K562 (cell line): ENCODE results near the gene PLK1. TPM values are rescaled to one million over a fixed set of nuclear protein-coding genes. Genes with fewer than 3 reads are reported as not detected.

ENCODE experiments used
- BRF1 ChIP-seq: IDR thresholded peaks from 3 replicates; pipeline ENCODE4 v1.6.1; 2011; ENCODE audit warnings: borderline replicate concordance, mild to moderate bottlenecking; ENCODE audit not compliant: insufficient read length; ENCODE audit errors: extremely low read depth
- CHCHD3 ChIP-seq: fragments of 250-450 bp; sonication (Bioruptor Pico); IDR thresholded peaks from 2 replicates; pipeline ENCODE4 v2.1.2; 2022; ENCODE audit warnings: mild to moderate bottlenecking
- FIP1L1 ChIP-seq: fragments of 200-400 bp; formaldehyde crosslinking; IDR thresholded peaks from 2 replicates; pipeline ENCODE4 v1.6.1; 2018; ENCODE audit warnings: mild to moderate bottlenecking, low read depth, low read length; ENCODE audit not compliant: poor library complexity, severe bottlenecking
- HIVEP1 ChIP-seq: fragments of 250-450 bp; sonication (Bioruptor Pico); IDR thresholded peaks from 2 replicates; pipeline ENCODE4 v1.4.0; 2020; ENCODE audit warnings: mild to moderate bottlenecking
- IFI16 ChIP-seq: fragments of 250-450 bp; sonication (Bioruptor Pico); IDR thresholded peaks from 2 replicates; pipeline ENCODE4 v2.1.2; 2022; ENCODE audit warnings: mild to moderate bottlenecking, inconsistent platforms
- NEUROD1 ChIP-seq: fragments of 150-350 bp; IDR thresholded peaks from 2 replicates; pipeline ENCODE4 v1.6.1; 2014; ENCODE audit warnings: borderline replicate concordance, low read length, low read depth; ENCODE audit not compliant: partially characterized antibody
- NFATC3 ChIP-seq: fragments of 450-650 bp; IDR thresholded peaks from 2 replicates; pipeline ENCODE4 v1.6.1; 2017; ENCODE audit warnings: mild to moderate bottlenecking
- POLR2B ChIP-seq: fragments of 450-650 bp; IDR thresholded peaks from 2 replicates; pipeline ENCODE4 v1.6.1; 2018; ENCODE audit warnings: low read depth; ENCODE audit not compliant: partially characterized antibody
- RBM39 ChIP-seq: fragments of 200-400 bp; formaldehyde crosslinking; optimal IDR thresholded peaks from 2 replicates; pipeline ENCODE3; 2018; ENCODE audit warnings: low read depth, low read length
- SAFB2 ChIP-seq: fragments of 200-400 bp; formaldehyde crosslinking; IDR thresholded peaks from 2 replicates; pipeline ENCODE4 v1.6.1; 2018; ENCODE audit warnings: borderline replicate concordance, low read length, low read depth, moderate library complexity; ENCODE audit not compliant: severe bottlenecking
- SIX5 ChIP-seq, 2 experiments: IDR thresholded peaks; 2 replicates each; pipeline ENCODE4 v1.6.1; 2011; ENCODE audit warnings: low read length in 2 of 2, borderline replicate concordance in 1 of 2, low read depth in 1 of 2, mild to moderate bottlenecking in 1 of 2, moderate library complexity in 1 of 2; ENCODE audit not compliant: insufficient read depth in 1 of 2
- SMARCA5 ChIP-seq: fragments of 450-650 bp; IDR thresholded peaks from 2 replicates; pipeline ENCODE4 v1.6.1; 2016
- SRSF9 ChIP-seq: fragments of 200-400 bp; formaldehyde crosslinking; IDR thresholded peaks from 2 replicates; pipeline ENCODE4 v1.6.1; 2017; ENCODE audit warnings: low read depth, low read length, borderline replicate concordance
- ZBTB17 ChIP-seq: fragments of 450-650 bp; formaldehyde crosslinking; IDR thresholded peaks from 2 replicates; pipeline ENCODE4 v1.4.0; 2020; ENCODE audit warnings: mild to moderate bottlenecking
- ZFX ChIP-seq: sonication (generic); formaldehyde crosslinking; IDR thresholded peaks from 2 replicates; pipeline ENCODE4 v1.8.0; 2022; ENCODE audit warnings: mild to moderate bottlenecking, missing genetic modification reagents, moderate library complexity
- ZNF644 ChIP-seq: fragments of 200-800 bp; sonication (Bioruptor generic); IDR thresholded peaks from 2 replicates; pipeline ENCODE4 v1.6.1; 2016; ENCODE audit warnings: low read depth, missing genetic modification characterization, missing compliant biosample characterization
- ZNF79 ChIP-seq: fragments of 250-450 bp; sonication (Bioruptor Pico); IDR thresholded peaks from 2 replicates; pipeline ENCODE4 v1.4.0; 2020; ENCODE audit warnings: low read depth, mild to moderate bottlenecking, moderate library complexity
- polyA plus RNA-seq, 8 experiments: library from polyadenylated mRNA; depleted of rRNA in 4 of 8; stranded (reverse) in 5 of 8; unstranded in 3 of 8; fragments of >200 nt; fragmentation: Nextera tagmentation in 2 of 8; fragmentation: Illumina TruSeq in 1 of 8; extraction: Ambion mirVana in 2 of 8; extraction: Trizol in 1 of 8; gene quantifications; 2 replicates each; pipeline versions ENCODE4 v1.2.1 to v1.2.3, GENCODE V29; 2011 to 2014; ENCODE audit warnings: inconsistent platforms in 1 of 8, missing spikeins in 1 of 8
- total RNA-seq, 7 experiments: library from RNA; depleted of rRNA in 6 of 7; stranded (reverse); fragments of >200 nt in 6 of 7; fragmentation: Illumina TruSeq in 2 of 7; extraction: Trizol in 2 of 7; gene quantifications; 2 replicates each; pipeline versions ENCODE4 v1.2.1 to v1.2.3, GENCODE V29; 2011 to 2021; ENCODE audit warnings: low replicate concordance in 1 of 7
- TF ChIP-seq, protein P1 (sequence below): fragments of 450-650 bp; formaldehyde crosslinking; IDR thresholded peaks from 2 replicates; pipeline ENCODE4 v1.4.0; 2020; ENCODE audit warnings: mild to moderate bottlenecking, mixed read lengths
- TF ChIP-seq, protein P2 (sequence below): fragments of 450-650 bp; IDR thresholded peaks from 2 replicates; pipeline ENCODE4 v1.7.1; 2018; ENCODE audit warnings: mild to moderate bottlenecking, low read depth; ENCODE audit not compliant: partially characterized antibody
- TF ChIP-seq, protein P3 (sequence below): sonication (generic); formaldehyde crosslinking; IDR thresholded peaks from 2 replicates; pipeline ENCODE4 v1.8.0; 2022; ENCODE audit warnings: mild to moderate bottlenecking, missing genetic modification reagents
- TF ChIP-seq, protein P4 (sequence below): sonication (generic); formaldehyde crosslinking; IDR thresholded peaks from 2 replicates; pipeline ENCODE4 v1.8.0; 2023; ENCODE audit warnings: mild to moderate bottlenecking, missing genetic modification reagents

The PLK1 gene
- total and polyA plus RNA-seq, 9 of the 15 experiments (the other 6 are each of a cell fraction or from before 2014, with no cell fraction given): 13.6 to 212 (median 45.5) TPM

DNA sequence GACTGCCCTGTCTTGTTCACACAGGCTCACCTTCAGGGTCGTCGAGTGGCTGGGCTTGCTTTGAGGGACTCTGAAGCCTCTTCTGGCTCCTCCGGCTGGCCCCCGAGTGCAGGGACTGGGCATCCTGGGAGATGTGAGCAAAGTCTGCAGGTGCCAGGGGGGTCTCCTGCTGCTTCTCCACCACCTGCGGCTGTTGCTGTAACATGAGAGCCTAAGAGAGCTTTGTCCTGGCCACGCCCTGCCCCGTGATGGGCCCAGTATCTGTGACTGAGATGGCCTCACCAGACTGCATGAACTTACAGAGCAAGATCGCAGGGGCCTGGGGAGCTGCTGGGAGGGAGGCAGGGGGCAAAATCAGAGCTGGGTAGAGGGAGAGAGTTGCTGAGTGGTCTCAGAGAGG, 21.8 kb downstream of the PLK1 start (continued):
- TF ChIP-seq SRSF9 (no peak), SMARCA5 (no peak), NEUROD1 (no peak), NFATC3 (peak; percentile 98), FIP1L1 (no peak), SIX5 (IDR thresholded peaks at IDR 0.05; ENCODE audit: borderline replicate concordance in 1 of 2, insufficient read depth in 1 of 2, low read depth in 1 of 2, low read length in 2 of 2) (no peak), ZBTB17 (no peak), POLR2B (no peak), ZNF79 (CRISPR knock-in tag) (no peak), CHCHD3 (CRISPR knock-in tag) (no peak), HIVEP1 (CRISPR knock-in tag) (no peak), BRF1 (no peak), ZFX (CRISPR knock-in tag) (peak; percentile 78), ZNF644 (no peak), SAFB2 (no peak), RBM39 (no peak), IFI16 (CRISPR knock-in tag) (no peak)
- TF ChIP-seq, protein P1, sequence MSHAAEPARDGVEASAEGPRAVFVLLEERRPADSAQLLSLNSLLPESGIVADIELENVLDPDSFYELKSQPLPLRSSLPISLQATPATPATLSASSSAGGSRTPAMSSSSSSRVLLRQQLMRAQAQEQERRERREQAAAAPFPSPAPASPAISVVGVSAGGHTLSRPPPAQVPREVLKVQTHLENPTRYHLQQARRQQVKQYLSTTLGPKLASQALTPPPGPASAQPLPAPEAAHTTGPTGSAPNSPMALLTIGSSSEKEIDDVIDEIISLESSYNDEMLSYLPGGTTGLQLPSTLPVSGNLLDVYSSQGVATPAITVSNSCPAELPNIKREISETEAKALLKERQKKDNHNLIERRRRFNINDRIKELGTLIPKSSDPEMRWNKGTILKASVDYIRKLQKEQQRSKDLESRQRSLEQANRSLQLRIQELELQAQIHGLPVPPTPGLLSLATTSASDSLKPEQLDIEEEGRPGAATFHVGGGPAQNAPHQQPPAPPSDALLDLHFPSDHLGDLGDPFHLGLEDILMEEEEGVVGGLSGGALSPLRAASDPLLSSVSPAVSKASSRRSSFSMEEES: no peak
- TF ChIP-seq, protein P2, sequence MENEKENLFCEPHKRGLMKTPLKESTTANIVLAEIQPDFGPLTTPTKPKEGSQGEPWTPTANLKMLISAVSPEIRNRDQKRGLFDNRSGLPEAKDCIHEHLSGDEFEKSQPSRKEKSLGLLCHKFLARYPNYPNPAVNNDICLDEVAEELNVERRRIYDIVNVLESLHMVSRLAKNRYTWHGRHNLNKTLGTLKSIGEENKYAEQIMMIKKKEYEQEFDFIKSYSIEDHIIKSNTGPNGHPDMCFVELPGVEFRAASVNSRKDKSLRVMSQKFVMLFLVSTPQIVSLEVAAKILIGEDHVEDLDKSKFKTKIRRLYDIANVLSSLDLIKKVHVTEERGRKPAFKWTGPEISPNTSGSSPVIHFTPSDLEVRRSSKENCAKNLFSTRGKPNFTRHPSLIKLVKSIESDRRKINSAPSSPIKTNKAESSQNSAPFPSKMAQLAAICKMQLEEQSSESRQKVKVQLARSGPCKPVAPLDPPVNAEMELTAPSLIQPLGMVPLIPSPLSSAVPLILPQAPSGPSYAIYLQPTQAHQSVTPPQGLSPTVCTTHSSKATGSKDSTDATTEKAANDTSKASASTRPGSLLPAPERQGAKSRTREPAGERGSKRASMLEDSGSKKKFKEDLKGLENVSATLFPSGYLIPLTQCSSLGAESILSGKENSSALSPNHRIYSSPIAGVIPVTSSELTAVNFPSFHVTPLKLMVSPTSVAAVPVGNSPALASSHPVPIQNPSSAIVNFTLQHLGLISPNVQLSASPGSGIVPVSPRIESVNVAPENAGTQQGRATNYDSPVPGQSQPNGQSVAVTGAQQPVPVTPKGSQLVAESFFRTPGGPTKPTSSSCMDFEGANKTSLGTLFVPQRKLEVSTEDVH: no peak
- TF ChIP-seq, protein P3, sequence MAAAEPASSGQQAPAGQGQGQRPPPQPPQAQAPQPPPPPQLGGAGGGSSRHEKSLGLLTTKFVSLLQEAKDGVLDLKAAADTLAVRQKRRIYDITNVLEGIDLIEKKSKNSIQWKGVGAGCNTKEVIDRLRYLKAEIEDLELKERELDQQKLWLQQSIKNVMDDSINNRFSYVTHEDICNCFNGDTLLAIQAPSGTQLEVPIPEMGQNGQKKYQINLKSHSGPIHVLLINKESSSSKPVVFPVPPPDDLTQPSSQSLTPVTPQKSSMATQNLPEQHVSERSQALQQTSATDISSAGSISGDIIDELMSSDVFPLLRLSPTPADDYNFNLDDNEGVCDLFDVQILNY (CRISPR knock-in tag): no peak
- TF ChIP-seq, protein P4, sequence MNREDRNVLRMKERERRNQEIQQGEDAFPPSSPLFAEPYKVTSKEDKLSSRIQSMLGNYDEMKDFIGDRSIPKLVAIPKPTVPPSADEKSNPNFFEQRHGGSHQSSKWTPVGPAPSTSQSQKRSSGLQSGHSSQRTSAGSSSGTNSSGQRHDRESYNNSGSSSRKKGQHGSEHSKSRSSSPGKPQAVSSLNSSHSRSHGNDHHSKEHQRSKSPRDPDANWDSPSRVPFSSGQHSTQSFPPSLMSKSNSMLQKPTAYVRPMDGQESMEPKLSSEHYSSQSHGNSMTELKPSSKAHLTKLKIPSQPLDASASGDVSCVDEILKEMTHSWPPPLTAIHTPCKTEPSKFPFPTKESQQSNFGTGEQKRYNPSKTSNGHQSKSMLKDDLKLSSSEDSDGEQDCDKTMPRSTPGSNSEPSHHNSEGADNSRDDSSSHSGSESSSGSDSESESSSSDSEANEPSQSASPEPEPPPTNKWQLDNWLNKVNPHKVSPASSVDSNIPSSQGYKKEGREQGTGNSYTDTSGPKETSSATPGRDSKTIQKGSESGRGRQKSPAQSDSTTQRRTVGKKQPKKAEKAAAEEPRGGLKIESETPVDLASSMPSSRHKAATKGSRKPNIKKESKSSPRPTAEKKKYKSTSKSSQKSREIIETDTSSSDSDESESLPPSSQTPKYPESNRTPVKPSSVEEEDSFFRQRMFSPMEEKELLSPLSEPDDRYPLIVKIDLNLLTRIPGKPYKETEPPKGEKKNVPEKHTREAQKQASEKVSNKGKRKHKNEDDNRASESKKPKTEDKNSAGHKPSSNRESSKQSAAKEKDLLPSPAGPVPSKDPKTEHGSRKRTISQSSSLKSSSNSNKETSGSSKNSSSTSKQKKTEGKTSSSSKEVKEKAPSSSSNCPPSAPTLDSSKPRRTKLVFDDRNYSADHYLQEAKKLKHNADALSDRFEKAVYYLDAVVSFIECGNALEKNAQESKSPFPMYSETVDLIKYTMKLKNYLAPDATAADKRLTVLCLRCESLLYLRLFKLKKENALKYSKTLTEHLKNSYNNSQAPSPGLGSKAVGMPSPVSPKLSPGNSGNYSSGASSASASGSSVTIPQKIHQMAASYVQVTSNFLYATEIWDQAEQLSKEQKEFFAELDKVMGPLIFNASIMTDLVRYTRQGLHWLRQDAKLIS (CRISPR knock-in tag): no peak
